Measurements from ENCODE around the gene NEMP1. TPM values are rescaled to one million over a fixed set of nuclear protein-coding genes. Genes with fewer than 3 reads are reported as not detected.
"Not testable (repeated sequence)": the region's sequence is repeated elsewhere in the genome, so short reads cannot be mapped to it uniquely, and the experiment has no call there.

Gene NEMP1
- total RNA-seq, 4 donors from 2014 or later, result 4.0 to 66.7 (median 5.2) TPM

- in situ Hi-C loops (cut with MboI; ENCODE audit: low pct_ligation_motif_present in 1 of 4, low pct_unique_long_range_greater_than_20kb in 1 of 4, low sequenced_read_pairs in 3 of 4), result no loop called here
- peaks cover 0 to 6% (median 0%) of the 10 kb centered on the region in 4 donors for H3K36me3 ChIP-seq
- no peaks in the 10 kb centered on the region for H3K27me3 ChIP-seq
- no peak overlapping the region for H3K4me3 ChIP-seq
- H3K27ac ChIP-seq, result no peak overlapping the region
- TF ChIP-seq POLR2AphosphoS5 (IDR thresholded peaks at IDR 0.05), result no peak
- no peak for TF ChIP-seq CTCF (IDR thresholded peaks at IDR 0.05)
- TF ChIP-seq POLR2A (IDR thresholded peaks at IDR 0.05), result no peak
- no peak for TF ChIP-seq EP300 (IDR thresholded peaks at IDR 0.05; ENCODE audit: low read depth)
- H3K9me3 ChIP-seq, result no peaks in the 10 kb centered on the region
- WGBS, 2 donors (ENCODE audit: low coverage in 1 of 2), result 90% methylated on average over 7 of the region's 7 CpGs; no CpG with 5 or more reads in 1 of the 2 donors
- peaks cover 0 to 13% (median 0%) of the 10 kb centered on the region in 4 donors for H3K4me1 ChIP-seq
- no peak for DNase-seq
- intact Hi-C loops (cut with DNase I; ENCODE audit: low total_unique reads), result no loop called here
Measured at GRCh38 chr12:57029457-57029856, 49.1 kb downstream of the NEMP1 start.

GRCh38 chr12:57027805-57028153 is 50.8 kb downstream of the NEMP1 start:
- in situ Hi-C loops (cut with MboI; ENCODE audit: low pct_ligation_motif_present in 1 of 4, low pct_unique_long_range_greater_than_20kb in 1 of 4, low sequenced_read_pairs in 3 of 4) (no loop called here), intact Hi-C loops (cut with DNase I; ENCODE audit: low total_unique reads) (no loop called here)
- Histone ChIP-seq H3K27ac (no peak overlapping the region), H3K27me3 (no peaks in the 10 kb centered on the region), H3K9me3 (no peaks in the 10 kb centered on the region), H3K36me3 (peaks cover 0 to 6% (median 0%) of the 10 kb centered on the region in 4 donors), H3K4me3 (no peak overlapping the region), H3K4me1 (peaks cover 0 to 13% (median 1%) of the 10 kb centered on the region in 4 donors)
- 67% methylated on average over 5 of the region's 5 CpGs; no CpG with 5 or more reads in 1 of the 2 donors for WGBS, 2 donors (ENCODE audit: low coverage in 1 of 2)
- TF ChIP-seq CTCF (IDR thresholded peaks at IDR 0.05) (no peak), POLR2AphosphoS5 (IDR thresholded peaks at IDR 0.05) (no peak), EP300 (IDR thresholded peaks at IDR 0.05; ENCODE audit: low read depth) (no peak), POLR2A (IDR thresholded peaks at IDR 0.05) (no peak)
- no peak for DNase-seq

- H3K36me3 ChIP-seq, result peaks cover 0 to 6% (median 0%) of the 10 kb centered on the region in 4 donors
- WGBS, 2 donors (ENCODE audit: low coverage in 1 of 2), result 43 to 63% methylated on average over 4 to 13 of the region's 13 CpGs
- H3K27me3 ChIP-seq, result no peaks in the 10 kb centered on the region
- no peaks in the 10 kb centered on the region for H3K9me3 ChIP-seq
- no peak for TF ChIP-seq CTCF (IDR thresholded peaks at IDR 0.05)
- no peak for TF ChIP-seq POLR2AphosphoS5 (IDR thresholded peaks at IDR 0.05)
- TF ChIP-seq EP300 (IDR thresholded peaks at IDR 0.05; ENCODE audit: low read depth), result no peak
- no peak for TF ChIP-seq POLR2A (IDR thresholded peaks at IDR 0.05)
- peaks cover 0 to 13% (median 1%) of the 10 kb centered on the region in 4 donors for H3K4me1 ChIP-seq
- no peak for DNase-seq
- intact Hi-C loops (cut with DNase I; ENCODE audit: low total_unique reads) (no loop called here), in situ Hi-C loops (cut with MboI; ENCODE audit: low pct_ligation_motif_present in 1 of 4, low pct_unique_long_range_greater_than_20kb in 1 of 4, low sequenced_read_pairs in 3 of 4) (no loop called here)
- peak overlapping the region in 1 of 4 donors; percentile 48 for H3K27ac ChIP-seq
- no peak overlapping the region for H3K4me3 ChIP-seq
Measured at GRCh38 chr12:57027011-57027804, 51.4 kb downstream of the NEMP1 start.

GRCh38 chr12:57025196-57025595 is 53.4 kb downstream of the NEMP1 start:
- H3K4me1 ChIP-seq, result peaks cover 0 to 6% (median 1%) of the 10 kb centered on the region in 4 donors
- 87% methylated on average over 2 of the region's 2 CpGs; no CpG with 5 or more reads in 1 of the 2 donors for WGBS, 2 donors (ENCODE audit: low coverage in 1 of 2)
- TF ChIP-seq CTCF (IDR thresholded peaks at IDR 0.05), result no peak
- TF ChIP-seq EP300 (IDR thresholded peaks at IDR 0.05; ENCODE audit: low read depth), result no peak
- no peak for TF ChIP-seq POLR2AphosphoS5 (IDR thresholded peaks at IDR 0.05)
- TF ChIP-seq POLR2A (IDR thresholded peaks at IDR 0.05), result no peak
- H3K9me3 ChIP-seq, result no peaks in the 10 kb centered on the region
- in situ Hi-C loops (cut with MboI; ENCODE audit: low pct_ligation_motif_present in 1 of 4, low pct_unique_long_range_greater_than_20kb in 1 of 4, low sequenced_read_pairs in 3 of 4), result no loop called here
- no peak overlapping the region for H3K27ac ChIP-seq
- no peak for DNase-seq
- H3K36me3 ChIP-seq, result peaks cover 0 to 2% (median 0%) of the 10 kb centered on the region in 4 donors
- H3K27me3 ChIP-seq, result no peaks in the 10 kb centered on the region
- no peak overlapping the region for H3K4me3 ChIP-seq
- intact Hi-C loops (cut with DNase I; ENCODE audit: low total_unique reads), result no loop called here

GRCh38 chr12:57022324-57022723 is 56.3 kb downstream of the NEMP1 start:
- H3K27ac ChIP-seq, result peak overlapping the region in 1 of 4 donors; percentile 35
- intact Hi-C loops (cut with DNase I; ENCODE audit: low total_unique reads); DNase-seq; in situ Hi-C loops (cut with MboI; ENCODE audit: low pct_ligation_motif_present in 1 of 4, low pct_unique_long_range_greater_than_20kb in 1 of 4, low sequenced_read_pairs in 3 of 4); H3K36me3 ChIP-seq; H3K4me3 ChIP-seq; H3K9me3 ChIP-seq; H3K27me3 ChIP-seq: not testable (repeated sequence)
- peaks cover 0 to 15% (median 5%) of the 10 kb centered on the region in 4 donors for H3K4me1 ChIP-seq
- 40 to 77% methylated on average over 2 to 5 of the region's 5 CpGs for WGBS, 2 donors (ENCODE audit: low coverage in 1 of 2)

All from transverse colon (tissue), 4 donors.